Activated effector memory CD4-positive, alpha-beta T cell treated with anti-CD3 and anti-CD28 coated beads, Interleukin-2, amount 50 U/mL, for 16 hours (primary cell): ENCODE measurements around the gene COL18A1.

Experiments used
- DNase-seq: peaks from one replicate; pipeline ENCODE4 v3.0.0-alpha.2; 2020

Gene COL18A1

GRCh38 chr21:45457161-45457831 is 52.3 kb downstream of the COL18A1 start:
- DNase-seq, result no peak

GRCh38 chr21:45457832-45458172 is 52.8 kb downstream of the COL18A1 start:
- DNase-seq, result no peak

- DNase-seq, result no peak
Measured at GRCh38 chr21:45458281-45459170, 53.6 kb downstream of the COL18A1 start.

- DNase-seq, result no peak
Measured at GRCh38 chr21:45459171-45460010, 54.4 kb downstream of the COL18A1 start.

- DNase-seq, result no peak
Measured at GRCh38 chr21:45460011-45460565, 55.1 kb downstream of the COL18A1 start.

GRCh38 chr21:45460611-45461368 is 55.8 kb downstream of the COL18A1 start:
- no peak for DNase-seq

GRCh38 chr21:45461369-45461750 is 56.4 kb downstream of the COL18A1 start:
- DNase-seq, result no peak

- DNase-seq, result no peak
Measured at GRCh38 chr21:45461806-45462341, 56.9 kb downstream of the COL18A1 start.

- no peak for DNase-seq
Measured at GRCh38 chr21:45463871-45464270, 58.9 kb downstream of the COL18A1 start.

GRCh38 chr21:45464309-45464708 is 59.3 kb downstream of the COL18A1 start:
- DNase-seq, result no peak

- no peak for DNase-seq
Measured at GRCh38 chr21:45465105-45465504, 60.1 kb downstream of the COL18A1 start.

GRCh38 chr21:45465611-45466329 is 60.8 kb downstream of the COL18A1 start:
- no peak for DNase-seq

- DNase-seq, result no peak
Measured at GRCh38 chr21:45466330-45467220, 61.6 kb downstream of the COL18A1 start.

- DNase-seq, result no peak
Measured at GRCh38 chr21:45467221-45467779, 62.3 kb downstream of the COL18A1 start.

GRCh38 chr21:45468051-45468970 is 63.3 kb downstream of the COL18A1 start:
- DNase-seq, result no peak

- DNase-seq, result no peak
Measured at GRCh38 chr21:45468971-45469272, 64.0 kb downstream of the COL18A1 start.

GRCh38 chr21:45469273-45470086 is 64.5 kb downstream of the COL18A1 start:
- DNase-seq, result no peak

GRCh38 chr21:45470087-45470515 is 65.1 kb downstream of the COL18A1 start:
- no peak for DNase-seq
